Loucy (cell line): ENCODE measurements around the gene FIBCD1.

Experiments used
- H2AFZ ChIP-seq: fragments of 200-600 bp; sonication (generic); 2 replicates; pipeline ENCODE4 v1.6.0; 2016; ENCODE audit warnings: antibody characterized with exemption, mild to moderate bottlenecking, low read length, moderate library complexity
- H3F3A ChIP-seq: fragments of 200-600 bp; 2 replicates; pipeline ENCODE4 v1.6.0; 2016; ENCODE audit warnings: antibody characterized with exemption, low read depth, mild to moderate bottlenecking
- H3K27me3 ChIP-seq: fragments of 200-600 bp; sonication (generic); 2 replicates; pipeline ENCODE4 v1.6.1; 2014; ENCODE audit warnings: low read length, mild to moderate bottlenecking; ENCODE audit not compliant: insufficient read depth, poor library complexity, severe bottlenecking
- H3K36me3 ChIP-seq: fragments of 200-600 bp; sonication (generic); 2 replicates; pipeline ENCODE4 v1.6.1; 2016; ENCODE audit warnings: low read length; ENCODE audit not compliant: insufficient read depth
- H3K4me1 ChIP-seq: fragments of 200-600 bp; sonication (generic); 2 replicates; pipeline ENCODE4 v1.5.1; 2014; ENCODE audit warnings: low read length, mild to moderate bottlenecking; ENCODE audit not compliant: insufficient read depth, poor library complexity, severe bottlenecking
- H3K4me2 ChIP-seq: fragments of 200-600 bp; sonication (generic); 2 replicates; pipeline ENCODE4 v1.6.0; 2014; ENCODE audit warnings: antibody characterized with exemption, low read length, low read depth, mild to moderate bottlenecking; ENCODE audit not compliant: poor library complexity, severe bottlenecking
- H3K4me3 ChIP-seq: fragments of 200-600 bp; sonication (generic); 2 replicates; pipeline ENCODE4 v1.5.1; 2014; ENCODE audit warnings: low read length, mild to moderate bottlenecking, mixed read lengths; ENCODE audit not compliant: poor library complexity, severe bottlenecking
- H3K79me2 ChIP-seq: fragments of 200-600 bp; sonication (generic); 2 replicates; pipeline ENCODE4 v1.6.1; 2014; ENCODE audit warnings: low read length; ENCODE audit not compliant: insufficient read depth
- H3K9ac ChIP-seq: fragments of 200-600 bp; sonication (generic); 2 replicates; pipeline ENCODE4 v1.6.0; 2014; ENCODE audit warnings: mild to moderate bottlenecking, low read depth, low read length, moderate library complexity; ENCODE audit not compliant: poor library complexity, severe bottlenecking
- H3K9me2 ChIP-seq: fragments of 200-600 bp; sonication (generic); replicated peaks from 2 replicates; pipeline ENCODE4 v1.6.1; 2016; ENCODE audit warnings: low read depth, low read length, mixed read lengths
- H3K9me3 ChIP-seq: fragments of 200-600 bp; sonication (generic); 2 replicates; pipeline ENCODE4 v1.6.1; 2014; ENCODE audit warnings: mild to moderate bottlenecking, antibody characterized with exemption, low read length, low read depth; ENCODE audit not compliant: insufficient read depth
- H4K20me1 ChIP-seq: fragments of 200-600 bp; sonication (generic); 2 replicates; pipeline ENCODE4 v1.6.0; 2014; ENCODE audit warnings: antibody characterized with exemption, low read length, mild to moderate bottlenecking; ENCODE audit not compliant: insufficient read depth, poor library complexity, severe bottlenecking
- CTCF ChIP-seq: fragments of 200-600 bp; sonication (generic); conservative IDR thresholded peaks from 2 replicates; pipeline ENCODE4 v1.5.1; 2014; ENCODE audit warnings: mild to moderate bottlenecking, antibody characterized with exemption, low read length
- EZH2phosphoT487 ChIP-seq: fragments of 200-600 bp; IDR thresholded peaks from 2 replicates; pipeline ENCODE4 v1.6.1; 2018; ENCODE audit warnings: antibody characterized with exemption, mild to moderate bottlenecking, moderate library complexity, borderline replicate concordance

Gene FIBCD1

GRCh38 chr9:130882696-130883225 lies 56.3 kb downstream of the FIBCD1 start:
- no peak overlapping the region for H3K4me2 ChIP-seq
- no peaks in the 10 kb centered on the region for H3K4me1 ChIP-seq
- H3K9me3 ChIP-seq, result no peaks in the 10 kb centered on the region
- no peak for TF ChIP-seq EZH2phosphoT487
- TF ChIP-seq CTCF, result no peak
- no peaks in the 10 kb centered on the region for H3K79me2 ChIP-seq
- H3K36me3 ChIP-seq, result peaks cover 53% of the 10 kb centered on the region; the same call in 1 of the 2 replicates
- no peak overlapping the region for H3K4me3 ChIP-seq
- no peaks in the 10 kb centered on the region for H3K9me2 ChIP-seq
- H3K9ac ChIP-seq, result no peak overlapping the region
- no peaks in the 10 kb centered on the region for H4K20me1 ChIP-seq
- no peak overlapping the region for H2AFZ ChIP-seq
- no peaks in the 10 kb centered on the region for H3K27me3 ChIP-seq
- H3F3A ChIP-seq, result no peaks in the 10 kb centered on the region

GRCh38 chr9:130881516-130881915 lies 57.5 kb downstream of the FIBCD1 start:
- Histone ChIP-seq H3K4me1 (no peaks in the 10 kb centered on the region), H2AFZ (no peak overlapping the region), H3K79me2 (no peaks in the 10 kb centered on the region), H3K9ac (no peak overlapping the region), H3K4me2 (no peak overlapping the region), H3K9me3 (no peaks in the 10 kb centered on the region), H3K9me2 (no peaks in the 10 kb centered on the region), H3K27me3 (no peaks in the 10 kb centered on the region), H4K20me1 (no peaks in the 10 kb centered on the region), H3K36me3 (peaks cover 53% of the 10 kb centered on the region; the same call in 1 of the 2 replicates), H3K4me3 (no peak overlapping the region), H3F3A (no peaks in the 10 kb centered on the region)
- TF ChIP-seq CTCF (no peak), EZH2phosphoT487 (no peak)

GRCh38 chr9:130880599-130881220 lies 58.3 kb downstream of the FIBCD1 start:
- H3K9ac ChIP-seq, result no peak overlapping the region
- no peak overlapping the region for H3K4me3 ChIP-seq
- TF ChIP-seq EZH2phosphoT487 (no peak), CTCF (no peak)
- H2AFZ ChIP-seq, result no peak overlapping the region
- H3K9me3 ChIP-seq, result no peaks in the 10 kb centered on the region
- no peaks in the 10 kb centered on the region for H4K20me1 ChIP-seq
- H3K36me3 ChIP-seq, result peaks cover 53% of the 10 kb centered on the region; the same call in 1 of the 2 replicates
- no peaks in the 10 kb centered on the region for H3K79me2 ChIP-seq
- H3F3A ChIP-seq, result no peaks in the 10 kb centered on the region
- H3K4me2 ChIP-seq, result no peak overlapping the region
- H3K9me2 ChIP-seq, result no peaks in the 10 kb centered on the region
- H3K27me3 ChIP-seq, result no peaks in the 10 kb centered on the region
- H3K4me1 ChIP-seq, result no peaks in the 10 kb centered on the region
